HG03442 (cell line): ENCODE measurements around the gene PHKB.

ENCODE experiments used
- ATAC-seq: cut with Tn5 transposase; IDR thresholded peaks from one replicate; pipeline ENCODE4 v1.9.1; 2021; ENCODE audit warnings: mild to moderate bottlenecking, moderate library complexity; ENCODE audit not compliant: unreplicated experiment

PHKB gene

DNA sequence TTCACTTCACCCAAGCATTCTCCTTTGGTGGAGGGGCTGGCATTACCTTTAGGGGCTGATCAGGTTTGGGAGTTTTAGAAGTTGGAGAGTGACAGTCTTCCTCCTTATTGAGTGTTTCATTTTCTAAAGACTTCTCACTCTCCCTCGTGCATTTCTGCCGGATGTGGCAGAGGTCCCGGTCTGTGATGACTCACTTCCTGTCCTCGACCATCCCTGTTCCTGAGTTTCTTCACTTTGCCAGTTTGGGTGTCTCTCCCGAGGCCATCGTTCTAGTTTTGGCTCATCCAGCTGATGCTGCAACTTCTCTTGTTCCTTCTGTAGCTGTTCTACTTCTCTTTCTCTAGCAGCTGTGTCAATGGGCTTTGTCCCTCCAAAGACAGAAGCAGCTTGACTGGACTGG lies 104.3 kb downstream of the PHKB start:
- no peak for ATAC-seq

DNA sequence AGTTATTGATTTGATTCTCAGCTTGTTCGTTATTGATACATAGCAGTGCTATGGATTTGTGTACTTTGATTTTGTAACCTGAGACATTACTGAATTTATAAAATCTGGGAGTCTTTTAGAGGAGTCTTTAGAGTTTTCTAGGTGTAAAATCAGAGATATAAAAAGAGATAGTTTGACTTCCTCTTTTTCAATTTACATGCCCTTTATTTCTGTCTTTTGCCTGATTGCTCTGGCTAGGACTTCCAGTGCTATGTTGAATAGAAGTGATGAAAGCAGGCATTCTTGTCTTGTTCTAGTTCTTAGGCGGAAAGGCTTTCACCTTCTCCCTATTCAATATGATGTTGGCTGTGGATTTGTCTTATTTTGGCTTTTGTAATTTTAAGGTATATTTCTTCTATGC lies 106.2 kb downstream of the PHKB start:
- no peak for ATAC-seq

DNA sequence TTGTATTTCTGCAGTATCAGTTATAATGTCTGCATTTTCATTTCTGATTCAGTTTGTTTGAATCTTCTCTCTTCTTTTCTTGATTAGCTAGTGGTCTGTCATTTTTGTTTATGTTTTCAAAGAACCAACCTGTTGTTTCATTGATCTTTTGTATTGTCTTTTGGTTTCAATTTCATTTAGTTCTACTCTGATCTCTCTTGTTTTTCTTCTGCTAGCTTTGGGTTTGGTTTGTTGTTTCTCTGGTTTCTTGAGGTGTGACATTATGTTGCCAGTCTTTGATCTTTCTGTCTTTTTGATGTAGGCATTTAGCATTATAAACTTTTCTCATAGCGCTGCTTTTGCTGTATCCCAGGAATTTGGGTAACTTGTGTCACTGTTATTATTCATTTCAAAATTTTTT lies 107.2 kb downstream of the PHKB start:
- ATAC-seq = no peak

DNA sequence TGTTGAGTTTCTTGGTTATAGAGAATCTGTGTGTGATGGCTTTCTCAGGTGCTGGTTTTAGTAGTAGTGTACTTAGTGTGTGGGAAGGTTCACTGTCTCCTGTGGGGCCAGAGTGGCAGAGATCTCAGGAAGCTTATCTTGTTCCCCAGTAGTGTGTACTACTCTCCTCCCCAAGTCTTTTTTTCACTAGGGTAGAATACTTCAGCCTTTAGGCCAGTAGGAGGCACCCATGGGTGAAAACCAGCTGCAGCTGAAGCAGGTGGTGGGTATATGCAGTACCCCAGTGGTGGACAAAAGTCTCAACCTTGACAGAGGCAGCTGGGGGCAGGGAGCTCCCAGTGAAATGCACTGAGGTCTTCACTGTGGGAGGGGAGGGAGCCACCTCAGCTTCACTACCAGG lies 109.9 kb downstream of the PHKB start:
- no peak for ATAC-seq

DNA sequence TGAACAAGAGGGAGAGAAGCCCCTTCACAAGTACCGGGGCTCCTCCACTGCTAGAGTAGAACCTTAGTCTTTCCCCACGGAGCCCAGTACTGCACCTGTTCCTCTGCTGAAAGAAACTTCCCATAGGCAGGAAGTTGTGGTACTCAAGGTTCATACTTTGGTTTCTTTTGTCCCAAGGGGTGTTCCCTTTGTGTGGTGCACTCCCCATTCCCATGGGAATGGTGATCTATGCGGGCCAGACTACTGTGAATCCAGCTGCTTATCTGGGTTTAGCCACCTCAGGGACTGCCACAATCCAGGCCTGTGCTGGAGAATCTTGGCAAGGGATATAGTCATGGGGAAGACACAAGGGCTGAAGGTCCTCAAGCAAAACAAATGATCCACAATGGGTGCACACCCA lies 110.6 kb downstream of the PHKB start:
- no peak for ATAC-seq

DNA sequence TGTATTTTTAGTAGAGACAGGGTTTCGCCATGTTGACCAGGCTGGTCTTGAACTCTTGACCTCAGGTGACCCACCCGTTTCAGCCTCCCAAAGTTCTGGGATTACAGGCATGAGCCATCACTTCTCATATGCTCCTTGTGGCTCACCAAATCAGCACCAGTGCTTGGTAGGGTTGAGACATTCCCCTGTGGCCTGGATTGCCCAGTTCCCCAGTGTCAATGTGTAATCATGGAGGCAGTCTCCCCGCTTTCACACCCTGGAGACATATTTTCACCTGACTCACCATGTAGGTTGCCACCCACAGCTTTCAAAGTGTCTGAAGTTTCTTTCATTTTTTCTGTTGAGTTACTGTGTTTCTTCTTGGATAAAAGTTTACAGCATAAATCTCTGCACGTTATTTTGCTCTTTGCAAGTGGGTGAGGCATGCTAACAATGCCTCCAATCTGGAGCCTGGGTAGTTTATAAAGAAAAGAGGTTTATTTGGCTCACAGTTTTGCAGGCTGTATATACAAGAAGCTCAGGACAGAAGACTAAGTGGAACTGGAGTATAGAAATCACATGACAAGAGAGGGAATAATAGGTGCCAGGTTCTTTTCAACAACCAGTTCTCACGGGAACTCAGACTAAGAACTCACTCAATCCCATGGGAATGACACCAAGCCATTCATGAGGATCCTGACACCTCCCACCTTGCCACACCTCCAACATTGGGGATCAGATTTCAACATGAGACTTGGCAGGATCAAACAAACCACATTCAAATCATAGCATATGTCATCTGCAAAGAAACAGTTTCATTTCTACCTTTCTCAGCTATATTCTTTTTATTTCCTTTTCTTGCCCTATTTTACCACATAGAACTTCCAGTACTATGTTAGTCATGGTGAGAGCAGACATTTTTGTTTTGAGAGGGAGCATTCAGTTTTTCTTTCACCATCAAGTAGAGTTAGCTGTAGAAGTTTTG lies 113.2 kb downstream of the PHKB start:
- no peak for ATAC-seq

DNA sequence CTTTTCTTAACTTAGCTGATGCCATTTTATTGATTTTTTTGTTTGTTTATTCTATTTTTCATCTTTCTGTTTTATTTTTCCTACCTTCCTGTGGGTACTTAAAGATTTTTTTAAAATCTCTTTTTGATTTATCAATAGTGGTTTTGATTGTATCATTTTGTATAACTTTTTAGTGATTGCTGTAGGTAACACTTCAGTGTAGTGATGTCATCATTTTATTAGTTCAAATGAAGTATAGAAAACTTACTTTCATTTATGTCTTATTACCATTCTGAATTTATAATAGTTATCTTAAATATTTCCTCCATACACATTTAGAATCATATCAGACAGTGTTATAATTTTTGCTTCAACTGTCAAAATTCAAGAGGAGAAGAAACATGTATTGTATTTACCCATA lies 115.9 kb downstream of the PHKB start:
- no peak for ATAC-seq

DNA sequence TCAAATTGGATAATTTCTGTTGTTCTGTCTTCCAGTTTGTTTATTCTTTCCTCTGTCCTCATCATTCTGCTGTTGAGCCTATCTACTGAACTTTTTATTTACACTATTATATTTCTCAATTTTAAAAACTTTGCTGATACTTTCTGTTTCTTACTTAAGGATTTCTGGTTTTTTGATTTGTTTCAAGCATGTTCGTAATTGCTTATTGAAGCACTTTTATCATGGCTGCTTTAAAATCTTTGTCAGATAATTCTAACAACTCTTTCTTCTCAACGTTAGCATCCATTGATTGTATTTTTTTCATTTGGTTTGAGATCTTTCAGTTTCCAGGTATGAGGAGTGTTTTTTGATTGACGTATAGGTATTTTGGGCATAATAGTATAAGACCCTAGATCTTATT lies 116.9 kb downstream of the PHKB start:
- no peak for ATAC-seq

DNA sequence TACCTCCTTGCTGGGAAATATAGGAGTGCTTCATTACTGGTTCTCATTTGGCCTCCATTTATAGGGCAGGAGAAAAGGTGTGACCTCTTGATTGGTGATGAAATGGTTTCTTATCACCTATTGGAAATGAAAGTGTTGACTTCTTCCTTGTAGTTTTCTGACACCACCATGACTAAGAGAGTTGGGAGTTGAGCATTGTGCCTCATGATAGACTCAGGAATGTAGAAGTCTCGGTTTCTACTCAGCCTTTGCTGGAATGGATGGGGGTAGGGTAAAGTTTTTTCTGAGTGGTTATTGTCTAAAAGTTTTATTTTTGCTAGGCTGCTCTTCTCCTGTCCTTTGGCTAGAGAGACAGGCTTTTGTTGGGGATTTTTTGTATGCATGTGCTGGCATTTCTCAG lies 117.4 kb downstream of the PHKB start:
- no peak for ATAC-seq

DNA sequence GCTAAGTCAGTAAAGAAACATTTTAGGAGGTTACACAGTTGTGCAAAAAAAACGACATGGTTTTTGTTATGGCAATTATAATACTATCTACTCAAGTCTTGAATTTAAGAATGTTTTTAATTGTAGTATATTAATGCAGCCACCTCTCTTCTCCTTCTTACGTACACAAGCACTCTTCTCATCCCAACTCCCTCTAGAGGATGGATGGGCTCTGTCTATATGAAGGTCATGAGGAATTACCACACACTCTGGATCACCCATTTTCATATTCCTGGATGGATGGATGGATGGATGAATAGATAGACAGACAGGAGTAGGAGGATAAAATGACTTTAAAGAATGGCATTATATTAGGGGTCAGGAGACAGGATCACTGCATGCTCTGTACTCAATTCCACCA lies 120.0 kb downstream of the PHKB start:
- no peak for ATAC-seq

DNA sequence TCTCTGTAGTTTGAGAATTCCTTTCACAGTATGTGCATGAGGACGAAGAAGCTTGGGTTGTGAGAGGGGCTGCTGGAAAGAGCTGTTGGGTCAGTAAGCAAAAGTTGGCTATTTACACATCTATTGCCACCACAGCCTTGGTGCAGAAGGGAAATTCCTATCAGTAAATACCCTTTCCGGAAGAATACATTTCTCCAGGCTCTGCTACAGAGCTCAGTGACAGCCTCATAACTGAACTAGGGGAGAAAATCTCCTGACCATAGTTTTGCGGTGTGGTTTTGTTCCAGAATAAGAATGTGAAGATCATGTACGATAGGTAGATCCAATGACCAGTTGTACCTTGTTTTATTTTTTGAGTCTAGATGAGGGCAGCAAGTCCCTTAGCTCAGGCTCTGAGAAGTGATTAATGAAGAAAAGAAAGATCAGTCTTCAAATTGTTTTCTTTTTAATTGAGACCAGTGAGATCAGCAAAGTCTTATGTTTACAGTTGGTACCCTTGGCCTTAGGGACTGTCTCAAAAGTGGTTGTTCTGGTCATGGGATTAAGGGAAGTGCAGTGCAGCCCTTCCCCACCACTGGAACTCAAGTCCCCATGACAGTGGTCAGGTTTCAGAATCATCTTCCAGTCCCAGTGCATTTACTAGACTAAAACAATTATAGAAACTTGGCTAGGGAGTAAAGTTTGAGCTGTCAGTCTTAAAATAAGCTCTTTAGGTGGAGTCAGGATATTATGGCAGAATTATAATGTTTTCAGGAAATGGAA lies 123.5 kb downstream of the PHKB start:
- no peak for ATAC-seq

DNA sequence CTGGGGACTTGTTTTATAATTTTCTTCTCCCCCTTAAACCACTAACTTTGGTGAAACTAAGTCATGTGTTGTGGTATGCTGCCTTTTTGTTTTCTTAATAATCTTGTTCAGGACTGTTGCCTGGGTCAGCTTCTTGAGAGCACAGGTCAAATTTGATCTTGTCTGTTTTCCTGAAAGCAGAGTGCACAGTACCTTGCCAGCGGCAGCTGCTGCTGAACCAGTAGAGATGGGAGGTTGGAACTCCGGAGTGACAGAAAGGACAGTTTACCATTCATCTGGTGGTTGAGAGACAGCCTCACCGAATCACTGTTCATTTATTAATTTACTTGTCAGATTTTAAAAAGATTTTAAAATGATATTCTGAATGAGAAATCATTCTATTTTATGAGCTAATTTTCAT lies 125.0 kb downstream of the PHKB start:
- no peak for ATAC-seq

DNA sequence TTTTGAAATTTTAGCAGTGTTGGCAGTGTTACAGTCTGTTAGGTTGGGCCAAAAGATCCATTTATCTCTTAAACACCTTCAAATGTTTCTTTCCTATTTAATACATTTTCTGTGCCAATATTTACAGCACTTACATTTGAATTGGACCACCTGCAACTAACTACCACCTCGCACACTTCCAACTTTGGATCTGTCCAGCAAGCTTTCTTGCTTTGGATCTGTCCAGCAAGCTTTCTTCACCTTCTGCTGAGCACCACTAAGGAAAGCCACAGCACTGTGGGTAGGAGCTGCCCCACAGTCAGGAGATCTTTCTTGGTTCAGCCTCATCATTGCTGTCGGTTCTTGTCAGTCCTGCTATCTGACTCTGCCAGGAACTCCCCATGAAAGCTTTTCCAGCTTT lies 129.3 kb downstream of the PHKB start:
- no peak for ATAC-seq

DNA sequence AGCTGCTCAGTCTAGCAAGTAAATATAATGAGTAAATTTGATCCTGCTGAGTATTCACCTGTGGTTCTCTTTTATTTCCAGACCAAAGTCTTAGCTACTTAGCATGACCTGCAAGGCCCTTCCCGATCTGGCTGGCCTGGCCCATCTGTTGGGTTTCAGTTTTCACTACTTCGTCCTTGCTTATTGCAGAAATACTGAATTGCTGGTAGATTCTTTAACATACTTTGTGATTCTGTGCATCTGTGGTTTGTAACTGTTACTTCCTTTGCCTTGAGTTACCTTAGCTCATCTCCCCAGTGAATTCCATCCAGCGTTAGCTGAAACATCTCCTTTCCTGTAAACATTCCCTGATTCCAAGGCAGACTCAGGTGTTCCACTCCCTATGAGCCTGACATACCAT lies 131.1 kb downstream of the PHKB start:
- no peak for ATAC-seq

DNA sequence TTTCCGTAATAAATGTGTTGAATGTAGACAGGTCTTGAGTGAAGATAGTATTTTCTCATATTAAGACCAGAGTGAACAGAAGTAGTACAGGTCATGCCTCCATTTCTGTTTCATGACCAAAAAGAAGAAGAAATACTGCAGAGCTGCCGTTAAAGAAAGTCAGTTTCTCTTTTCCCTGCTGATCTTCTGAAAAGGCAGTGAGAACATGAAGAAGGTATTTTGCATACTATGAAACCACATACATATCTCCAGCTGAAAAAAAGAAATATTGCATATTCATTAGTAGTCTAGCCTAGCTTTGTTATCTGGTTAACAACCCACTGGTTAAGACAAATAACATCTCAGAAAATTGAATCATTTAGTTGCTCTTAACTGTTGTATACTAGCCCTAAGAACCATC lies 138.4 kb downstream of the PHKB start:
- peak; percentile 66 for ATAC-seq

DNA sequence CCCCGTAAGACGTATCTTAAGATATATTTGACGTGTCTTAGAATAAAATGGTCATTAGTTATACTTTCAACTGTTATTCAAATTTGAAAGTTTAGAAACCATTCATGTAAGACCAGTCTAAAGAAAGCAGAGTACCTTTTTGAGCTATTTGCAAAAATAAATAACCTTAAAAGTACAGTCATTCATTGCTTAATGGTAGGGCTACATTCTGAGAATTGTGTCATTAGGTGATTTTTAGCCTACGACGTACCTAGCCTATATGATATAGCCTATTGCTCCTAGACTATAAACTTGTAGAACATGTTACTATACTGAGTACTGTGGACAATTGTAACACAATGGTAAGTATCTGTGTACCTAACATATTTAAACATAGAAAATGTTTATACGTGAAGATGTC lies 139.2 kb downstream of the PHKB start:
- ATAC-seq = no peak

DNA sequence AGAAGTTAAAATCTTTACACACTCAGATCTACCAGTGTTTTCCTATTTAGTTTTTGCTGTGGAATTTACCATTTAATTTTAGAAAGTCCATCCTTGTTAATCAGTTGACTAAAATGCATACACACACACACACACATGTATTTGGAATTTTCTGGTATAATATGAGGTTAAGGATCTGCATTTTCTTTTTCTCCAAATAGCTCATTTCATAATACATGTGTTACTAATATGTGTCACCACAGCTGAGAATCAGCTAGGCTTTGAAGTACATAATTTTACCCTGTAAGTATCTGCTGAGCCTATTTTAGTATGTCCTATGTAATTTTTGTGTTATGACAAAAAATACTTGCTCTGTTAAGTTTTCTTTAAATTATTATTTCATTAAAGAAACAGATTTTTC lies 143.2 kb downstream of the PHKB start:
- ATAC-seq = no peak

DNA sequence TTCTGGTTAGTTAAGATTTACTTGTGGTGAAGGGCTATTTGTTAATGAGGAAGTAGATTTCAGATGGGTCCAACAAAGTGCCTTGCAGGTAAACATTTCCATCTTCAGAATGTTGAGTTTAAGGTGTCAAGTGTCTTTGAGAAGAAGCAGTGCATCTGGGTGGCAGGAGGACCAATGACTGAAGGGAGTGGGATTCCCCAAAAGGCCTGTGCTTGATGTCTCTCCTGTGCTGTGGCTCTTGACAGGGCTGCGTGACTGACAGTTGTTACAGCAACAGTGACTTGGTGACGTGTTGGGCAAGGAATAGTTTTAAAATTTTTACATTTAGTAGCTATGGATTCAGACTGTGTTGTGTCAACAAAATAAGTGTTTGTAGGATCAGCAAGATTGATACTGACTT lies 149.9 kb downstream of the PHKB start:
- ATAC-seq = no peak

DNA sequence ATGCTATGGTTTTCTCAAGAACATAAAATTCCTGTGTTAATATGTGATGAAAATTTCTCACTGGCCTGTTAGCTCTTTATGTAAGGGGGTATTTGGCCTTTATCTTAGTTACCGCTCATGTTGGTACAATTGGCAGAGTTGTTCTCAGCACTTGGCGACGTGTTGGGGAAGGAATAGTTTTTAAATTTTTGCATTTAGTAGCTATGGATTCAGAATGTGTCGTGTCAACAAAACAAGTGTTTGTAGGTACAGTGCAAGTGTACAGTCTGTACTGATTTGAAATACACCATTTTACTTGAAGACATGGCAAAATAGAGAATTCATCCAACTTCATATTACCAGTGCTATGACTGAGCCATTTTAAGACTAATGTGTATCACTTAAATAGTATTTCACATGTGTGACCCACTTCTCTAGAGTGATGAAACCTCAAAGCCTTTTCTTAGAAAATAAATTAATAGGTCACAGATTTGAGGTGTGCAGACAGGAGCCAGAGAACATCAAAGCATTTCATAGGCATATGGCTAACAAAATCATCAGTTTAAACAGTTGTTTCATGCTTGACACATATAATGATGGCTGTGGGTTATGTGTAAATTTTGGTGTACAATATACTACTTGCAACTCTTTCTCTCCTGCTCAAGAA lies 150.8 kb downstream of the PHKB start:
- ATAC-seq = no peak

DNA sequence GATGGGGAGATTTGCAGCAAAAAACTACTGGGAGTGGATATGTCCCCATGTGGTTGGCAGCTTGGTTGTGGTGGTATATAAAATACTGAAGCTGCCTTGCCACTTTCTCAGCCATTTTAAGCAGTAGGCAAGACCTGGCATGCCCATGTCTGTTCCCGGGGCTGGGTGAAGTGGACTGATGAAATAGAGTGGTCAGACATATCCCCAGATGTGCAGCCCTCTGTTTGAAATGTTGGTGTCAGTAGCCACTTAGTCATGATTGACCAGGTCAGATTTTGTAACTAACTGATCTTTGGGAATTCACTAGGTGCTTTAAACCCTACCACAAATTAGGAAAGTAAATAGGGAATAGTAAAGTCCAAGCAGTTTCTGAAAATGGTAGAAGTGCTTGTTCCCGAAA lies 151.6 kb downstream of the PHKB start:
- ATAC-seq = no peak

DNA sequence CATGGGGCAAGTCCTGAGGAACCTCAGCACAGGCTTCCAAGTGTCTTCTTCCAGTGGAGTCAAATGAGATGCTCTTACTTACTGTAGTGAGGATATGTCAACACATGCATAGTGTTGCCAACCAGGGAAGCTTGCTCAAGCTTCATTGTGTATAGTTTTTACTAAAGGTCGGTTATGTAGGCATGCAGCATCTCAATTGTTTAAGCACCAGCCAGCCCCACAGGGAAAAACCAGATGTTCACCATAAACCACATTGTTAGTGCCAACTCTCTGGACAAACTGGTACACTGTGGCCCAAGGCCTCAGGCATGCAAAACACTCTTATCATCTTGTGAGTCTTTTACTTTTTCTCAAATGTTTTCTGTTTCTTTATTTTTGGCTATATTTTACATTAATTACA lies 152.1 kb downstream of the PHKB start:
- ATAC-seq = no peak

DNA sequence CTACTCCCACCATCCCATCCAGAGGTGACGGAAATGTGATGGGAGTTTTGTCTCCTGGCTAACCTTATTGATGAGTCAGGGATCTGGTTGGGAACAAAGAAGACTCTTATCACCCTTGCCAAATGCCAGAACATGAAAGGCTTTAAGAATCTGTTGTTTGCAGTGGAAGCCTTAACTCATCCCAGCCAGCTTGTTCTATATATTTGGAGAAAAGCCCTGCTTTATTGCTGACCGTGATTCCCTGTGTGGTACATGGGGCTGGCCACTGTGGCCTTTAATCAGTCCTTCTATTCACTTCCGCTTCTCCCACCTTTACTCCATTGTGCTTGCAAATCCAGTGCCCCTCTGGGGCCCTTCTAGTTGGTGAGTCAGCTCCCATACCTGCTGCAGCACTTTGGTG lies 156.6 kb downstream of the PHKB start:
- ATAC-seq = no peak
